Measurements from ENCODE around the gene CMTM5. TPM values are rescaled to one million over a fixed set of nuclear protein-coding genes. Genes with fewer than 3 reads are reported as not detected.

Gene CMTM5
- total RNA-seq, 1 donor from 2014 or later = not detected

- TF ChIP-seq CTCF (IDR thresholded peaks at IDR 0.05) = no peak
- TF ChIP-seq POLR2A (IDR thresholded peaks at IDR 0.05) = no peak
- no peak for TF ChIP-seq POLR2AphosphoS5 (IDR thresholded peaks at IDR 0.05; ENCODE audit: insufficient read depth in 1 of 2, low read depth in 1 of 2)
- Histone ChIP-seq H3K27me3 (no peaks in the 10 kb centered on the region), H3K4me1 (no peaks in the 10 kb centered on the region), H3K36me3 (no peaks in the 10 kb centered on the region), H3K9me3 (no peaks in the 10 kb centered on the region), H3K27ac (no peak overlapping the region), H3K4me3 (no peak overlapping the region)
- intact Hi-C loops (cut with DNase I) = loop anchor here (5.0 kb wide), 1 partner anchor 754 kb away; no protein-coding TSS in a partner anchor
- DNase-seq (ENCODE audit: extremely low spot score in 2 of 2) = no peak
These were observed 29.4 kb downstream of the CMTM5 start for GRCh38 chr14:23406244-23406643.

- Histone ChIP-seq H3K9me3 (no peaks in the 10 kb centered on the region), H3K4me3 (no peak overlapping the region), H3K36me3 (no peaks in the 10 kb centered on the region), H3K4me1 (no peaks in the 10 kb centered on the region), H3K27me3 (no peaks in the 10 kb centered on the region), H3K27ac (no peak overlapping the region)
- no peak for DNase-seq (ENCODE audit: extremely low spot score in 2 of 2)
- intact Hi-C loops (cut with DNase I) = loop anchor here (5.0 kb wide), 1 partner anchor 755 kb away; no protein-coding TSS in a partner anchor
- TF ChIP-seq POLR2A (IDR thresholded peaks at IDR 0.05) (no peak), CTCF (IDR thresholded peaks at IDR 0.05) (no peak), POLR2AphosphoS5 (IDR thresholded peaks at IDR 0.05; ENCODE audit: insufficient read depth in 1 of 2, low read depth in 1 of 2) (no peak)
These were observed 30.0 kb downstream of the CMTM5 start for GRCh38 chr14:23406725-23407355.

- Histone ChIP-seq H3K4me1 (no peaks in the 10 kb centered on the region), H3K36me3 (no peaks in the 10 kb centered on the region), H3K27me3 (no peaks in the 10 kb centered on the region), H3K4me3 (no peak within 1 kb of the TSS), H3K9me3 (no peaks in the 10 kb centered on the region), H3K27ac (no peak within 1 kb of the TSS)
- TF ChIP-seq POLR2A (IDR thresholded peaks at IDR 0.05) = no peak
- TF ChIP-seq CTCF (IDR thresholded peaks at IDR 0.05) = no peak
- TF ChIP-seq POLR2AphosphoS5 (IDR thresholded peaks at IDR 0.05; ENCODE audit: insufficient read depth in 1 of 2, low read depth in 1 of 2) = no peak
- intact Hi-C loops (cut with DNase I) = loop anchor here (5.0 kb wide), 1 partner anchor 755 kb away; no protein-coding TSS in a partner anchor
- no peak for DNase-seq (ENCODE audit: extremely low spot score in 2 of 2)
These were observed 30.9 kb downstream of the CMTM5 start, which contains the start of gene MYH6 for GRCh38 chr14:23407516-23408306. Gene MYH6, minus strand, starts transcription at chr14:23408273. Its CDS starts 1,050 bp downstream, at chr14:23407223.

- intact Hi-C loops (cut with DNase I) = loop anchor here (5.0 kb wide), 1 partner anchor 756 kb away; no protein-coding TSS in a partner anchor
- Histone ChIP-seq H3K4me3 (no peak overlapping the region), H3K27ac (no peak overlapping the region), H3K27me3 (no peaks in the 10 kb centered on the region), H3K36me3 (no peaks in the 10 kb centered on the region), H3K4me1 (no peaks in the 10 kb centered on the region), H3K9me3 (no peaks in the 10 kb centered on the region)
- TF ChIP-seq POLR2AphosphoS5 (IDR thresholded peaks at IDR 0.05; ENCODE audit: insufficient read depth in 1 of 2, low read depth in 1 of 2) (no peak), POLR2A (IDR thresholded peaks at IDR 0.05) (no peak), CTCF (IDR thresholded peaks at IDR 0.05) (no peak)
- DNase-seq (ENCODE audit: extremely low spot score in 2 of 2) = no peak
These were observed 31.4 kb downstream of the CMTM5 start for GRCh38 chr14:23408307-23408630.
